Nephron (organoid): Measurements from ENCODE around the gene MRPL37.

Source experiments
- H3K27ac Mint-ChIP-seq, 3 experiments: 2 replicates each; pipeline ENCODE4 v1.8.0; 2020; ENCODE audit warnings: mixed read lengths in 3 of 3, mild to moderate bottlenecking in 2 of 3, moderate library complexity in 1 of 3
- H3K27me3 Mint-ChIP-seq: 2 replicates; pipeline ENCODE4 v1.8.0; 2021; ENCODE audit warnings: low read depth, mild to moderate bottlenecking, moderate library complexity, mixed read lengths
- H3K36me3 Mint-ChIP-seq: 2 replicates; pipeline ENCODE4 v1.8.0; 2020; ENCODE audit warnings: low read depth, mixed read lengths
- H3K4me1 Mint-ChIP-seq: 2 replicates; pipeline ENCODE4 v1.8.0; 2020; ENCODE audit warnings: mixed read lengths
- H3K4me3 Mint-ChIP-seq, 3 experiments: 2 replicates each; pipeline ENCODE4 v1.8.0; 2020; ENCODE audit warnings: mild to moderate bottlenecking in 3 of 3, mixed read lengths in 3 of 3, moderate library complexity in 2 of 3
- H3K9me3 Mint-ChIP-seq: 2 replicates; pipeline ENCODE4 v1.8.0; 2020; ENCODE audit warnings: mixed read lengths
- CTCF ChIP-seq, 3 experiments: fragments of 200-600 bp; sonication (generic); IDR thresholded peaks; one replicate each; pipeline ENCODE4 v1.5.0; 2021; ENCODE audit warnings: antibody characterized with exemption in 3 of 3; ENCODE audit not compliant: unreplicated experiment in 3 of 3

The MRPL37 gene

GRCh38 chr1:54237586-54237985 is 37.6 kb downstream of the MRPL37 start:
- H3K36me3 Mint-ChIP-seq: peaks cover 68% of the 10 kb centered on the region
- H3K27me3 Mint-ChIP-seq: no peaks in the 10 kb centered on the region
- peaks cover 6% of the 10 kb centered on the region for H3K9me3 Mint-ChIP-seq
- TF ChIP-seq CTCF (IDR thresholded peaks at IDR 0.05; ENCODE audit: unreplicated experiment in 3 of 3): no peak
- no peak overlapping the region for H3K27ac Mint-ChIP-seq
- H3K4me3 Mint-ChIP-seq: no peak overlapping the region
- H3K4me1 Mint-ChIP-seq: no peaks in the 10 kb centered on the region

GRCh38 chr1:54238353-54239034 is 38.5 kb downstream of the MRPL37 start:
- TF ChIP-seq CTCF (IDR thresholded peaks at IDR 0.05; ENCODE audit: unreplicated experiment in 3 of 3): no peak
- no peak overlapping the region for H3K27ac Mint-ChIP-seq
- H3K27me3 Mint-ChIP-seq: no peaks in the 10 kb centered on the region
- no peak overlapping the region for H3K4me3 Mint-ChIP-seq
- no peaks in the 10 kb centered on the region for H3K4me1 Mint-ChIP-seq
- peaks cover 69% of the 10 kb centered on the region for H3K36me3 Mint-ChIP-seq
- H3K9me3 Mint-ChIP-seq: peaks cover 6% of the 10 kb centered on the region

GRCh38 chr1:54239035-54239383 is 39.0 kb downstream of the MRPL37 start:
- TF ChIP-seq CTCF (IDR thresholded peaks at IDR 0.05; ENCODE audit: unreplicated experiment in 3 of 3): no peak
- H3K27me3 Mint-ChIP-seq: no peaks in the 10 kb centered on the region
- H3K4me3 Mint-ChIP-seq: no peak overlapping the region
- no peak overlapping the region for H3K27ac Mint-ChIP-seq
- H3K36me3 Mint-ChIP-seq: peaks cover 75% of the 10 kb centered on the region
- H3K9me3 Mint-ChIP-seq: peaks cover 6% of the 10 kb centered on the region
- no peaks in the 10 kb centered on the region for H3K4me1 Mint-ChIP-seq

GRCh38 chr1:54239631-54240031 is 39.7 kb downstream of the MRPL37 start:
- Mint-ChIP-seq H3K4me3 (no peak overlapping the region), H3K36me3 (peaks cover 73% of the 10 kb centered on the region), H3K27ac (peak overlapping the region in 1 of 3 experiments; percentile 61), H3K27me3 (no peaks in the 10 kb centered on the region), H3K4me1 (peaks cover 2% of the 10 kb centered on the region), H3K9me3 (peaks cover 4% of the 10 kb centered on the region)
- no peak for TF ChIP-seq CTCF (IDR thresholded peaks at IDR 0.05; ENCODE audit: unreplicated experiment in 3 of 3)

- H3K9me3 Mint-ChIP-seq: no peaks in the 10 kb centered on the region
- H3K36me3 Mint-ChIP-seq: peaks cover 74% of the 10 kb centered on the region
- H3K4me1 Mint-ChIP-seq: peaks cover 12% of the 10 kb centered on the region
Observed at GRCh38 chr1:54240741-54241335, 40.9 kb downstream of the MRPL37 start.

More at GRCh38 chr1:54240741-54241335, 40.9 kb downstream of the MRPL37 start:
- no peak overlapping the region for H3K27ac Mint-ChIP-seq
- H3K27me3 Mint-ChIP-seq: no peaks in the 10 kb centered on the region
- TF ChIP-seq CTCF (IDR thresholded peaks at IDR 0.05; ENCODE audit: unreplicated experiment in 3 of 3): no peak
- no peak overlapping the region for H3K4me3 Mint-ChIP-seq
